Liver (tissue), 3 donors: ENCODE results near the gene PRIM2.
"Not testable (repeated sequence)": the region's sequence is repeated elsewhere in the genome, so short reads cannot be mapped to it uniquely, and the experiment has no call there.

Source experiments
- EGR1 ChIP-seq, 2 donors: IDR thresholded peaks; 2 replicates each; pipeline ENCODE4 v1.6.1; 2016 to 2018; ENCODE audit warnings: antibody characterized with exemption in 2 of 2, low read depth in 2 of 2
- FOXA1 ChIP-seq: IDR thresholded peaks from 2 replicates; pipeline ENCODE4 v1.6.1; 2016; ENCODE audit warnings: antibody characterized with exemption
- GABPA ChIP-seq, 2 donors: IDR thresholded peaks in 1 of 2; conservative IDR thresholded peaks in 1 of 2; 2 replicates each; pipeline ENCODE4 v1.6.1; 2016; ENCODE audit warnings: antibody characterized with exemption in 2 of 2, mild to moderate bottlenecking in 1 of 2, moderate library complexity in 1 of 2
- JUND ChIP-seq, 2 donors: IDR thresholded peaks; 2 replicates each; pipeline ENCODE4 v1.6.1; 2016; ENCODE audit warnings: antibody characterized with exemption in 2 of 2
- RAD21 ChIP-seq, 2 donors: IDR thresholded peaks; 2 replicates each; pipeline ENCODE4 v1.6.1; 2016; ENCODE audit warnings: antibody characterized with exemption in 2 of 2, mild to moderate bottlenecking in 2 of 2
- SP1 ChIP-seq: IDR thresholded peaks from 2 replicates; pipeline ENCODE4 v1.6.1; 2018; ENCODE audit warnings: antibody characterized with exemption, mild to moderate bottlenecking
- TAF1 ChIP-seq: conservative IDR thresholded peaks from 2 replicates; pipeline ENCODE4 v1.6.1; 2016; ENCODE audit warnings: antibody characterized with exemption, mild to moderate bottlenecking
- TF ChIP-seq, protein P1 (sequence below): fragments of 150-350 bp; IDR thresholded peaks from 2 replicates; pipeline ENCODE4 v1.5.1; 2017; ENCODE audit warnings: improper control_type of control experiment, low read depth, low read length; ENCODE audit not compliant: missing input control
- TF ChIP-seq, protein P2 (sequence below): IDR thresholded peaks from 2 replicates; pipeline ENCODE4 v1.6.1; 2016; ENCODE audit warnings: antibody characterized with exemption
- TF ChIP-seq, protein P3 (sequence below): IDR thresholded peaks from 2 replicates; pipeline ENCODE4 v1.6.1; 2016; ENCODE audit warnings: antibody characterized with exemption
- TF ChIP-seq, protein P4 (sequence below): IDR thresholded peaks from 2 replicates; pipeline ENCODE4 v1.6.1; 2016; ENCODE audit warnings: antibody characterized with exemption
- TF ChIP-seq, protein P5 (sequence below): IDR thresholded peaks from 2 replicates; pipeline ENCODE4 v1.6.1; 2016; ENCODE audit warnings: antibody characterized with exemption, mild to moderate bottlenecking
- donor health status: healthy.
- donor health status: healthy.

DNA sequence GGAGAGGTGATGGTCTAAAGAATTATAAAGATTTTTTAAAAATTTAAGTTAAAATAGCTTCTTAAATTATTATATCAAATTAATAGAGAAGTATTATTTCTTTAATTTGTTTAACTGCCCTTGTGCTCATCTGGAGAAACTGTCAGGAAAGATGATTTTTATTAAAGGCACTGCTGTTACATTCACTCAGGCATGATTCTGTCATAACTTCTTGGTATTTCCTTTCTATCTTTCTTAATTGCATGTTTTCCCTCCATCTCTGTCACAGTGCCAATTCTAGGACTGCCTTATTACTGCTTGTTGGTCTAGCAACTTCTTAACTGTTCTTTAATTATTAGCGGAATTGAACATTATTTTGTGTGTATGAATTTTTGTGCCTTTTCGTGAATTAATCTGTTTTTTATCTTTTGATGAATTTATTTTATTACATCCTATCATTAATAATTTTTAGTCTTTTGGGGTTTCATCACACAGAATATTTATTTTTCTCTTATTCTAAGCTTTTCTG, 47.7 kb downstream of the PRIM2 start:
- TF ChIP-seq GABPA (IDR thresholded peaks at IDR 0.05 in 1 of 2, conservative IDR thresholded peaks at IDR 0.05 in 1 of 2); RAD21 (IDR thresholded peaks at IDR 0.05); SP1; FOXA1; EGR1 (IDR thresholded peaks at IDR 0.05; ENCODE audit: low read depth in 2 of 2); TAF1; JUND (IDR thresholded peaks at IDR 0.05): not testable (repeated sequence)
- TF ChIP-seq, protein P1, sequence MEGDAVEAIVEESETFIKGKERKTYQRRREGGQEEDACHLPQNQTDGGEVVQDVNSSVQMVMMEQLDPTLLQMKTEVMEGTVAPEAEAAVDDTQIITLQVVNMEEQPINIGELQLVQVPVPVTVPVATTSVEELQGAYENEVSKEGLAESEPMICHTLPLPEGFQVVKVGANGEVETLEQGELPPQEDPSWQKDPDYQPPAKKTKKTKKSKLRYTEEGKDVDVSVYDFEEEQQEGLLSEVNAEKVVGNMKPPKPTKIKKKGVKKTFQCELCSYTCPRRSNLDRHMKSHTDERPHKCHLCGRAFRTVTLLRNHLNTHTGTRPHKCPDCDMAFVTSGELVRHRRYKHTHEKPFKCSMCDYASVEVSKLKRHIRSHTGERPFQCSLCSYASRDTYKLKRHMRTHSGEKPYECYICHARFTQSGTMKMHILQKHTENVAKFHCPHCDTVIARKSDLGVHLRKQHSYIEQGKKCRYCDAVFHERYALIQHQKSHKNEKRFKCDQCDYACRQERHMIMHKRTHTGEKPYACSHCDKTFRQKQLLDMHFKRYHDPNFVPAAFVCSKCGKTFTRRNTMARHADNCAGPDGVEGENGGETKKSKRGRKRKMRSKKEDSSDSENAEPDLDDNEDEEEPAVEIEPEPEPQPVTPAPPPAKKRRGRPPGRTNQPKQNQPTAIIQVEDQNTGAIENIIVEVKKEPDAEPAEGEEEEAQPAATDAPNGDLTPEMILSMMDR: not testable (repeated sequence)
- TF ChIP-seq, protein P2, sequence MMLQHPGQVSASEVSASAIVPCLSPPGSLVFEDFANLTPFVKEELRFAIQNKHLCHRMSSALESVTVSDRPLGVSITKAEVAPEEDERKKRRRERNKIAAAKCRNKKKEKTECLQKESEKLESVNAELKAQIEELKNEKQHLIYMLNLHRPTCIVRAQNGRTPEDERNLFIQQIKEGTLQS: not testable (repeated sequence)
- TF ChIP-seq, protein P3, sequence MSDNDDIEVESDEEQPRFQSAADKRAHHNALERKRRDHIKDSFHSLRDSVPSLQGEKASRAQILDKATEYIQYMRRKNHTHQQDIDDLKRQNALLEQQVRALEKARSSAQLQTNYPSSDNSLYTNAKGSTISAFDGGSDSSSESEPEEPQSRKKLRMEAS: not testable (repeated sequence)
- TF ChIP-seq, protein P4, sequence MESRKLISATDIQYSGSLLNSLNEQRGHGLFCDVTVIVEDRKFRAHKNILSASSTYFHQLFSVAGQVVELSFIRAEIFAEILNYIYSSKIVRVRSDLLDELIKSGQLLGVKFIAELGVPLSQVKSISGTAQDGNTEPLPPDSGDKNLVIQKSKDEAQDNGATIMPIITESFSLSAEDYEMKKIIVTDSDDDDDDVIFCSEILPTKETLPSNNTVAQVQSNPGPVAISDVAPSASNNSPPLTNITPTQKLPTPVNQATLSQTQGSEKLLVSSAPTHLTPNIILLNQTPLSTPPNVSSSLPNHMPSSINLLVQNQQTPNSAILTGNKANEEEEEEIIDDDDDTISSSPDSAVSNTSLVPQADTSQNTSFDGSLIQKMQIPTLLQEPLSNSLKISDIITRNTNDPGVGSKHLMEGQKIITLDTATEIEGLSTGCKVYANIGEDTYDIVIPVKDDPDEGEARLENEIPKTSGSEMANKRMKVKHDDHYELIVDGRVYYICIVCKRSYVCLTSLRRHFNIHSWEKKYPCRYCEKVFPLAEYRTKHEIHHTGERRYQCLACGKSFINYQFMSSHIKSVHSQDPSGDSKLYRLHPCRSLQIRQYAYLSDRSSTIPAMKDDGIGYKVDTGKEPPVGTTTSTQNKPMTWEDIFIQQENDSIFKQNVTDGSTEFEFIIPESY: not testable (repeated sequence)
- TF ChIP-seq, protein P5, sequence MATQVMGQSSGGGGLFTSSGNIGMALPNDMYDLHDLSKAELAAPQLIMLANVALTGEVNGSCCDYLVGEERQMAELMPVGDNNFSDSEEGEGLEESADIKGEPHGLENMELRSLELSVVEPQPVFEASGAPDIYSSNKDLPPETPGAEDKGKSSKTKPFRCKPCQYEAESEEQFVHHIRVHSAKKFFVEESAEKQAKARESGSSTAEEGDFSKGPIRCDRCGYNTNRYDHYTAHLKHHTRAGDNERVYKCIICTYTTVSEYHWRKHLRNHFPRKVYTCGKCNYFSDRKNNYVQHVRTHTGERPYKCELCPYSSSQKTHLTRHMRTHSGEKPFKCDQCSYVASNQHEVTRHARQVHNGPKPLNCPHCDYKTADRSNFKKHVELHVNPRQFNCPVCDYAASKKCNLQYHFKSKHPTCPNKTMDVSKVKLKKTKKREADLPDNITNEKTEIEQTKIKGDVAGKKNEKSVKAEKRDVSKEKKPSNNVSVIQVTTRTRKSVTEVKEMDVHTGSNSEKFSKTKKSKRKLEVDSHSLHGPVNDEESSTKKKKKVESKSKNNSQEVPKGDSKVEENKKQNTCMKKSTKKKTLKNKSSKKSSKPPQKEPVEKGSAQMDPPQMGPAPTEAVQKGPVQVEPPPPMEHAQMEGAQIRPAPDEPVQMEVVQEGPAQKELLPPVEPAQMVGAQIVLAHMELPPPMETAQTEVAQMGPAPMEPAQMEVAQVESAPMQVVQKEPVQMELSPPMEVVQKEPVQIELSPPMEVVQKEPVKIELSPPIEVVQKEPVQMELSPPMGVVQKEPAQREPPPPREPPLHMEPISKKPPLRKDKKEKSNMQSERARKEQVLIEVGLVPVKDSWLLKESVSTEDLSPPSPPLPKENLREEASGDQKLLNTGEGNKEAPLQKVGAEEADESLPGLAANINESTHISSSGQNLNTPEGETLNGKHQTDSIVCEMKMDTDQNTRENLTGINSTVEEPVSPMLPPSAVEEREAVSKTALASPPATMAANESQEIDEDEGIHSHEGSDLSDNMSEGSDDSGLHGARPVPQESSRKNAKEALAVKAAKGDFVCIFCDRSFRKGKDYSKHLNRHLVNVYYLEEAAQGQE: not testable (repeated sequence)
